ENCODE measurements around the gene SNX27. TPM values are rescaled to one million over a fixed set of nuclear protein-coding genes. Genes with fewer than 3 reads are reported as not detected.

Gene SNX27
- total RNA-seq, 2 donors from 2014 or later = 29.8 to 32.3 TPM

GRCh38 chr1:151684128-151684527, 72.3 kb downstream of the SNX27 start:
- intact Hi-C loops (cut with DNase I) = no loop called here
- no peak for DNase-seq
- no peak for ATAC-seq

- intact Hi-C loops (cut with DNase I) = no loop called here
- ATAC-seq = no peak
- no peak for DNase-seq
Measured at GRCh38 chr1:151686561-151686960, 74.7 kb downstream of the SNX27 start.

- DNase-seq (no peak), ATAC-seq (peak; percentile 61 to 68)
- intact Hi-C loops (cut with DNase I) = no loop called here
Measured at GRCh38 chr1:151689494-151689893, 77.6 kb downstream of the SNX27 start.

- DNase-seq (no peak), ATAC-seq (no peak)
- intact Hi-C loops (cut with DNase I) = loop anchor here in 1 of 2 donors (2.0 kb wide), 1 partner anchor 43 kb away; no protein-coding TSS in a partner anchor
Measured at GRCh38 chr1:151692226-151692625, 80.4 kb downstream of the SNX27 start.

DNA sequence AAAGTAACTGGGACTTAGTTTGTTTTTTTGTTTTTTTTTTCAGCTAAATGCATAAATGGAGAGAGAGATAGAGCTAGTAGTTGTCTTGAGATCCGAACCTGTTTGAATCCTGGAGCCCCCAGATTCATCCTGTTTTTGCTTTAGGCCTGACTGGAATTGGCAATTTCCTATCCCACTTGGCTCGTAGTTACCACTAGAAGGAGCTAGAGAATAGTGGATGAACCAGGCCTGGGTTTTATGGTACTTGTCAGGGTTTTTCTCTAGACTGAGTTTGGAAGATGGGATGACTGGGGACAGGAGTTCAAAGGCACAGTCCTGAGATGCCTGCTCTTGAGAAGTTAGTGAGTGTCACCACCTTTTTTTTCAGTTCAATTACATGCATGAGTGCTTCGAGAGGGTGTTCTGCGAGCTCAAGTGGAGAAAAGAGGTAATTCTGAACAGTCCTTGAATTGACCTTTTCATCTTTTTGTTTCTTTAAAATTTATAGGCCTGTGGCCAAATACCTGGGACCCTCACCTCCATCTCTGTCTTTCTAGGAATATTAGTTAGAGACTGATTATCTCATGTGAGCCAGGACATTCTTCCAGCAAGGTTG, 81.3 kb downstream of the SNX27 start:
- DNase-seq = no peak
- intact Hi-C loops (cut with DNase I) = loop anchor here in 1 of 2 donors (2.0 kb wide), 1 partner anchor 42 kb away; no protein-coding TSS in a partner anchor
- peak in 1 of 2 donors; percentile 30 for ATAC-seq

DNA sequence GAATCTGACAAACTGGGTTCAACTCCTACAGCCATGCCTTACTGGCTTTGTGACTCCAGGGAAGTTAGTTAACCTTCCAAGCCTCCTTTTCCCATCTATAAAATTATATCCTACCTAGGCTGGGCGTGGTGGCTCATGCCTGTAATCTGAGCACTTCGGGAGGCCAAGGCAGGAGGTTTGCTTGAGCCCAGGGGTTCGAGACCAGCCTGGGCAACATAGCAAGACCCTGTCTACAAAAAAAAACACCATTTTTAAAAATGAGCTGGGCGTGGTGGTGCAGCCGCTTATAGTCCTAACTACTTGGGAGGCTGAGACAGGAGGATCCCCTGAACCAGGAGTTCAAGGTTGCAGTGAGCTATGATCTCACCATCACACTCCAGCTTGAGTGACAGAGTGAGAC, 89.7 kb downstream of the SNX27 start:
- ATAC-seq (no peak), DNase-seq (no peak)
- intact Hi-C loops (cut with DNase I) = no loop called here

GRCh38 chr1:151702936-151703335, 91.1 kb downstream of the SNX27 start:
- ATAC-seq (no peak), DNase-seq (no peak)
- intact Hi-C loops (cut with DNase I) = no loop called here

DNA sequence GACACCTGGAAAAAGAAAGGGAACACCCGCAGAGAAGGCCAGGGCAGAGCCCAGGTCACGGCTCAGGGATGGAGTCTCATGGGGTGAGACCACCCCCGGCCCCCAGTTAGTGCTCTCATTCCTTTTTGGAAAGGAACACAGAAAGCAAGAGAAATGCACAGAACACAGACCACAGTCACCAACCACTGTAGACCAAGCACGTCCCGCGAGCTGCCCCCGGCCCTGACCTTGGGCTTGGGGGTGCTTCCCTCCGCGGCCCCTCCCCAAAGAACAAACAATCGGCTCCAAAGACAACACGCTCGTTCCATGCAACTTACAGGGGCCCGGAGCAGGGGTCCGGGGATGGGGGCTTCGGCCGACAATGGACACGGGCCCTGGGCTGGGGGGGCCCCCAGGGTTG, 92.0 kb downstream of the SNX27 start:
- intact Hi-C loops (cut with DNase I) = no loop called here
- no peak for DNase-seq
- ATAC-seq = no peak

GRCh38 chr1:151704246-151704645, 92.4 kb downstream of the SNX27 start:
- ATAC-seq (no peak), DNase-seq (no peak)
- intact Hi-C loops (cut with DNase I) = no loop called here

- DNase-seq (no peak), ATAC-seq (no peak)
Measured at GRCh38 chr1:151705146-151705545, 93.3 kb downstream of the SNX27 start.

DNA sequence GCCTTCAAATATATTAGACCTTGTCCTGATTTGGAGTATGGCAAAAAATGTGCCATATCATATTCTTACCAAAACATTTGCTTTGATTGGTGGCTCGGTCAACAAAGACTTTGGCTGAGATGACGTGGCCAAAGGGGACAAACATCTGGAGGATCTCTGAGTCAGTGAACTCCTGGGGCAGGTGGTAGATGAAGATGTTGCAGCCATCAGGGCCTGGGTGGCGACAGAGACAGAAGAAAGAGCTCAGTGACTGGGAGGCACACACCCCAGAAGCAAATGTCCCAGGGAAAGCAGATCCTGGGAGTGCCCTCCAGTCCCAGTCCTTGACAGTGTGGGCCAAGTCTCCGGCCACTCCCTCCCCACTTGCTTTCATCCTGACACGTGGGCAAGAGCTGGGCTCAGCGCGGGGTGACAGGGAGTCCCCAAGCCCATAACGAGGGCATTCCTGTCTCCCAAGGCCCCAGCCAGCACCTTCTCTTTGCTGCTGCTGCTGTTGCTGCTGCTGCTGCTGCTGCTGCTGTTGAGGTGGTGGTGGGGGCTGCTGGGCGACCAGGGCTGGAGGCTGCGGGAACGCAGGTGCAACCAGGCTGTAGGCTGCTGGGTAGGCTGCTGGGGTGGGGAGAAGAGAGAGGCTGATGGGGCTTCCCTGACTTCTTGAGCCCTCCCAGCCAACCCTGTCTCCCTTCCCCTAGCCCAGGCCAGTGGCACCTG, 94.1 kb downstream of the SNX27 start:
- intact Hi-C loops (cut with DNase I) = no loop called here
- no peak for ATAC-seq
- DNase-seq = no peak

More at GRCh38 chr1:151705146-151705545, 93.3 kb downstream of the SNX27 start:
- intact Hi-C loops (cut with DNase I) = no loop called here

DNA sequence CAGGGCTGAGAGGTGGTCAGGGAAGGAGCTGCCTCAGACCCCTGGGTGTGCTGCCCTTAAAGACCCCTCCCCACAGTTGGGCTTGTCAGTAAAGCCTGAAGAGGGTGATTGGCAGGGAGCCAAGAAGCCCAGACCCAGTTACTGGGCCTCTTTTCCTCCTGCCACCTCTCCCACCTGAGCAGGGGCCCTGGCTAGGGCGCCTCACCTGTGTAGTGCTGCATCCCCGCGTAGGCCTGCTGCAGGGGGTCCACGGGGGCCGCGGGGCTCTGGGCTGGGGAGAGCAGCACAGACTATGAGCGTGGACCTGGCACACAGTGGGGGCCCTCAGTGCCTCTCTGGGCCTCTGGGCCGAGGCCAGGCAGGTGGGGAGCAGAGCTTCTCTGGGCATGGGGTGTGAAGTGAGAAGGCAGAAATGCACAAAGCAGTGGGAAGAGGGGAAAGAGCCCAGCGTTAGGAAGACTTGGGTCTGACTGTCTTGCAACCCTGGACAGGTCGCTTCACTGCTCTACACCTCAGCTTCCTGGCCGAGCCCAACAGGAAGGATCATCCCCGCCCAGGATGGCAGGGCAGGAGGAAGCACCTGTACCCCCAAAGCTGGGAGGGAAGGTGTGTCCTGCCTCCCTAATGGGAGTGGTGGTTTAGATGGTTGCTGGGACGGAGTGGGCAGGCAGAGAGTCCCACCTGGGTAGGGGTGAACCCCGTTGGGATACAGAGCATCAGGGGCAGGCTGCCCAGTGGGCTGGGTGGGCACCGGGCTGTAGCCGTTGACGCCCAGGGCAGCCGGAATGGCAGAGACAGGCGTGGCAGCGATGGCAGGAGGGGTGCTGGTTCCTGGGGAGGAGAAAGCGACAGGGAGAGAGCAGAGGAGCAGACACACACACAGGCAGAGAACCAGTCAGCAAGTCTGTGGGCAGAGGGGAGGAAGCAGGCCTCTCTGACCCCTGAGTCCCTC, 94.9 kb downstream of the SNX27 start:
- intact Hi-C loops (cut with DNase I) = no loop called here
- ATAC-seq = no peak
- no peak for DNase-seq

GRCh38 chr1:151707541-151708065, 95.8 kb downstream of the SNX27 start:
- no peak for ATAC-seq
- intact Hi-C loops (cut with DNase I) = no loop called here

GRCh38 chr1:151708891-151709290, 97.0 kb downstream of the SNX27 start:
- intact Hi-C loops (cut with DNase I) = no loop called here
- ATAC-seq = no peak
- no peak for DNase-seq

More at GRCh38 chr1:151707541-151708065, 95.8 kb downstream of the SNX27 start:
- DNase-seq = no peak

DNA sequence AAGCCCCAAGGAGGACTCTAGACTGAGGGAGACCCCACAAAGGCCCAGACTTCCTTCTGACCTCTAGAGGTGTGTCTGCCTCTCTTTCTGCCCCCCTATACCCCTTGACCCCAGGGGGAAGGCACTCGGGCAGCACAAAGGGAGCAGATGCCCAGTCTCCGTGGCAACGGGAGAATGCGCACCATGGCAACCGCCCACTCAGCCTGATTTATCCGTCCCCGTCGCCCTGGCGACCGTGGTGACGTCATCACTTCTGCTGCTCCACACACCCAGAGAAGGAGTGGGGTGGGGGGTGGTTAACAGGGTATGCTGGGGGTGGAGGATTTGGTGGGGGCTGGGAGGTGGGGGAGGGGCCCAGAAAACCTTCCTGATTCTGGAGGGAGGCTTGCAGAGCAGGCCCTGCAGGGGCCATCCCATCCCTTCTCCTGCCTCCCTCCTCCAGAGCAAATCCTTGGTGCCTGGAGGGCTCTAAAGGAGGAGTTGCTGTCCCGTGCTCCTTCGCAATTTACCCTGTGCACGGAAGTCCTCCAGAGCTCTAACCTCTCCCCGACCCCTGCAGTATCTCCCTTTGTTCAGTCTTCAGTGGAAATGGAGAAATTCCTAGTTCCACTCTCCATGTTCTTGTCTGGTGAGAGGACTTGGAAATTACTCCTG, 98.5 kb downstream of the SNX27 start:
- intact Hi-C loops (cut with DNase I) = no loop called here
- DNase-seq (no peak), ATAC-seq (no peak)

DNA sequence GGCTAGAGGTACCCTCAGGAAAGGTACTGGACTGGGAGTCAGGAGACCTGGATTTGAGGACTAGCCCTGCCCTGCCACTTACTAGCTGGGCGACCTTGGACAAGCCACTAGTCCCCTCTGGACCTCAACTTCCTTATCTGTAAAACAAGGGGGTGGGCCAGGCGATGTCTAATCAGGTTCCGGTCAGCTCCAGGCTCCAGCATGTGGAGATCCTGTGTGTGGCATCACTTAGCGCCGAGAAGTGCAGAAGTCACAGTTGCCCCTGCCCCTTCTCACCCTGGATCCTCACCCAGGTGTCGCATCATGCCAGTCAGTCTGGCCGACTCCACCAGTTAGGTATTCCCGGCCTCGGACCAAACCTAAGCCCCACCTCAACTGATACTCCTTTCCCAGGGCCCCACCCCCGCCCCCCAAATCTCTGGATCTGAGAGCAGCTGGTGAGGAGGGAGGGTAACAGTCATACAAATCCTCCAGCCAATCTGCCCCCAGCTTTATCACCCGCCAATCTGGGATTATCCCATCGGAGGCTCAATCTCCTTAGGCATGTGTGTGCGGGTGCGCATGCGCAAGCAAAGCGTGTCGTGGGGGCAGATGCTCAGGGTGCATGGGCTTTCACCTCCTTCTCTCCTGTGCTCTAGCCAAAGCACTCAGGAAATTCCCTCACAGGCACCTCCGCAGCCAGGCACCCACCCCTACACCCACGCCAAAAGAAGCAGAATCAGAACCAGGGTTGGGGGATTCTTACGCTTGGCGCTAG, 99.4 kb downstream of the SNX27 start:
- ATAC-seq (no peak), DNase-seq (no peak)
- intact Hi-C loops (cut with DNase I) = no loop called here

GRCh38 chr1:151711951-151712350, 100.1 kb downstream of the SNX27 start:
- intact Hi-C loops (cut with DNase I) = no loop called here
- DNase-seq = no peak
- no peak for ATAC-seq

DNA sequence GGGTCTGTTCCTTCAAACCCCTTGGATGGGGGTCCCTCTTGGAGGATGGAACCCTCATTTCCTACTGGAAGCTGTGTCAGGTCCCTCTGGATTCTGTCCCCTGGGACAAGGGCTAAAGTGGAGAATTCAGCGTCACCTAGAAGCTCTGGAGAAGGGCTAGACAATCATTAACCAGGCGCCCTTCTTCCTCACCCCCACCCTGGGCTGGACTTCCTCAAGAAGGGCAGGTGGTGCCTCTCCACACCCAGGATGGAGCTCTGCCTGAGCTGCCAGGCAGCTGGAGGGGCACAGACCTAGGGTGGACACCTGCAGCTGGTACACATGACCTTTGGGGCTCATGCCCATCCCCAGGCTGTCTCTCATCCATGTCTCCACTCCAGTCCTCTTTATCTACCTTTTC, 101.2 kb downstream of the SNX27 start:
- DNase-seq = no peak
- ATAC-seq = no peak
- intact Hi-C loops (cut with DNase I) = no loop called here
